Stimulated activated effector memory CD8-positive, alpha-beta T cell treated with anti-CD3 and anti-CD28 coated beads, Interleukin-12 subunit alpha, Interleukin-12 subunit beta, amount 100 ng/mL, for 72 hours (primary cell): ENCODE data around the gene FTO.

Experiments
- ATAC-seq: fragments of 150-1000 bp; cut with Tn5 transposase; 2 replicates; pipeline ENCODE4 v1.10.0; 2021
- DNase-seq, 2 donors: peaks; one replicate each; pipeline ENCODE4 v3.0.0; 2021 to 2022; ENCODE audit warnings: low spot score in 2 of 2
- H3K27ac Mint-ChIP-seq: one replicate; pipeline ENCODE4 v1.8.0; 2022; ENCODE audit warnings: mild to moderate bottlenecking, mixed read lengths
- H3K36me3 Mint-ChIP-seq: one replicate; pipeline ENCODE4 v1.8.0; 2022; ENCODE audit warnings: mild to moderate bottlenecking, mixed read lengths
- H3K4me1 Mint-ChIP-seq: one replicate; pipeline ENCODE4 v1.8.0; 2022; ENCODE audit warnings: mixed read lengths
- H3K4me3 Mint-ChIP-seq: one replicate; pipeline ENCODE4 v1.8.0; 2022; ENCODE audit warnings: mild to moderate bottlenecking, mixed read lengths
- H3K9me3 Mint-ChIP-seq: one replicate; pipeline ENCODE4 v1.8.0; 2022; ENCODE audit warnings: mixed read lengths

FTO gene

GRCh38 chr16:54026456-54026855, 322.5 kb downstream of the FTO start:
- no peak for DNase-seq
- no peaks in the 10 kb centered on the region for H3K36me3 Mint-ChIP-seq

GRCh38 chr16:54027062-54027461, 323.1 kb downstream of the FTO start:
- no peak overlapping the region for H3K4me3 Mint-ChIP-seq
- no peaks in the 10 kb centered on the region for H3K36me3 Mint-ChIP-seq
- ATAC-seq = peak; percentile 37
- no peaks in the 10 kb centered on the region for H3K4me1 Mint-ChIP-seq
- H3K27ac Mint-ChIP-seq = no peak overlapping the region
- H3K9me3 Mint-ChIP-seq = no peaks in the 10 kb centered on the region
- no peak for DNase-seq

More at GRCh38 chr16:54026456-54026855, 322.5 kb downstream of the FTO start:
- Mint-ChIP-seq H3K4me3 (no peak overlapping the region), H3K27ac (no peak overlapping the region), H3K4me1 (no peaks in the 10 kb centered on the region), H3K9me3 (no peaks in the 10 kb centered on the region)
- no peak for ATAC-seq

- Mint-ChIP-seq H3K36me3 (no peaks in the 10 kb centered on the region), H3K4me1 (no peaks in the 10 kb centered on the region), H3K9me3 (no peaks in the 10 kb centered on the region), H3K4me3 (no peak overlapping the region), H3K27ac (no peak overlapping the region)
- DNase-seq (no peak), ATAC-seq (no peak)
Measured at GRCh38 chr16:54027558-54027957, 323.6 kb downstream of the FTO start.

GRCh38 chr16:54027995-54028394, 324.0 kb downstream of the FTO start:
- Mint-ChIP-seq H3K27ac (no peak overlapping the region), H3K9me3 (no peaks in the 10 kb centered on the region), H3K36me3 (no peaks in the 10 kb centered on the region), H3K4me1 (no peaks in the 10 kb centered on the region), H3K4me3 (no peak overlapping the region)
- ATAC-seq (no peak), DNase-seq (no peak)

GRCh38 chr16:54030451-54030850, 326.5 kb downstream of the FTO start:
- Mint-ChIP-seq H3K4me1 (no peaks in the 10 kb centered on the region), H3K27ac (no peak overlapping the region), H3K36me3 (no peaks in the 10 kb centered on the region), H3K4me3 (no peak overlapping the region), H3K9me3 (no peaks in the 10 kb centered on the region)
- ATAC-seq (no peak), DNase-seq (no peak)

GRCh38 chr16:54031107-54031760, 327.3 kb downstream of the FTO start:
- Mint-ChIP-seq H3K27ac (no peak overlapping the region), H3K4me1 (no peaks in the 10 kb centered on the region), H3K36me3 (no peaks in the 10 kb centered on the region), H3K4me3 (no peak overlapping the region), H3K9me3 (no peaks in the 10 kb centered on the region)
- peak; percentile 92 for ATAC-seq
- no peak for DNase-seq

- DNase-seq (no peak), ATAC-seq (no peak)
- peaks cover 2% of the 10 kb centered on the region for H3K9me3 Mint-ChIP-seq
- no peak overlapping the region for H3K27ac Mint-ChIP-seq
- H3K36me3 Mint-ChIP-seq = no peaks in the 10 kb centered on the region
- H3K4me1 Mint-ChIP-seq = no peaks in the 10 kb centered on the region
- H3K4me3 Mint-ChIP-seq = no peak overlapping the region
Measured at GRCh38 chr16:54033747-54034146, 329.8 kb downstream of the FTO start.

- Mint-ChIP-seq H3K4me1 (no peaks in the 10 kb centered on the region), H3K27ac (no peak overlapping the region), H3K4me3 (no peak overlapping the region), H3K36me3 (no peaks in the 10 kb centered on the region), H3K9me3 (peaks cover 2% of the 10 kb centered on the region)
- ATAC-seq (no peak), DNase-seq (no peak)
Measured at GRCh38 chr16:54034684-54035083, 330.7 kb downstream of the FTO start.

- no peak overlapping the region for H3K4me3 Mint-ChIP-seq
- DNase-seq (no peak), ATAC-seq (no peak)
- no peaks in the 10 kb centered on the region for H3K4me1 Mint-ChIP-seq
- H3K9me3 Mint-ChIP-seq = peaks cover 5% of the 10 kb centered on the region
- H3K27ac Mint-ChIP-seq = no peak overlapping the region
- no peaks in the 10 kb centered on the region for H3K36me3 Mint-ChIP-seq
Measured at GRCh38 chr16:54040480-54040879, 336.5 kb downstream of the FTO start.

- no peak overlapping the region for H3K4me3 Mint-ChIP-seq
- no peaks in the 10 kb centered on the region for H3K36me3 Mint-ChIP-seq
- ATAC-seq (no peak), DNase-seq (no peak)
- H3K4me1 Mint-ChIP-seq = no peaks in the 10 kb centered on the region
- no peak overlapping the region for H3K27ac Mint-ChIP-seq
- peaks cover 5% of the 10 kb centered on the region for H3K9me3 Mint-ChIP-seq
Measured at GRCh38 chr16:54040975-54041374, 337.0 kb downstream of the FTO start.

GRCh38 chr16:54048586-54049495, 344.9 kb downstream of the FTO start:
- Mint-ChIP-seq H3K36me3 (no peaks in the 10 kb centered on the region), H3K27ac (no peak overlapping the region), H3K4me1 (no peaks in the 10 kb centered on the region), H3K4me3 (no peak overlapping the region), H3K9me3 (no peaks in the 10 kb centered on the region)
- no peak for DNase-seq
- ATAC-seq = no peak

- no peak for ATAC-seq
- no peak overlapping the region for H3K4me3 Mint-ChIP-seq
Measured at GRCh38 chr16:54049591-54050458, 345.9 kb downstream of the FTO start.

GRCh38 chr16:54050459-54051210, 346.7 kb downstream of the FTO start:
- no peaks in the 10 kb centered on the region for H3K36me3 Mint-ChIP-seq
- no peaks in the 10 kb centered on the region for H3K4me1 Mint-ChIP-seq
- H3K4me3 Mint-ChIP-seq = no peak overlapping the region
- ATAC-seq (no peak), DNase-seq (no peak)
- H3K27ac Mint-ChIP-seq = no peak overlapping the region
- H3K9me3 Mint-ChIP-seq = no peaks in the 10 kb centered on the region

More at GRCh38 chr16:54049591-54050458, 345.9 kb downstream of the FTO start:
- no peak for DNase-seq
- Mint-ChIP-seq H3K9me3 (no peaks in the 10 kb centered on the region), H3K36me3 (no peaks in the 10 kb centered on the region), H3K4me1 (no peaks in the 10 kb centered on the region), H3K27ac (no peak overlapping the region)

- no peak for ATAC-seq
- Mint-ChIP-seq H3K9me3 (no peaks in the 10 kb centered on the region), H3K27ac (no peak overlapping the region), H3K4me1 (no peaks in the 10 kb centered on the region), H3K4me3 (no peak overlapping the region), H3K36me3 (no peaks in the 10 kb centered on the region)
- no peak for DNase-seq
Measured at GRCh38 chr16:54051821-54052220, 347.9 kb downstream of the FTO start.

- ATAC-seq (no peak), DNase-seq (no peak)
Measured at GRCh38 chr16:54052271-54052670, 348.3 kb downstream of the FTO start.

More at GRCh38 chr16:54052271-54052670, 348.3 kb downstream of the FTO start:
- Mint-ChIP-seq H3K9me3 (no peaks in the 10 kb centered on the region), H3K4me1 (no peaks in the 10 kb centered on the region), H3K27ac (no peak overlapping the region), H3K4me3 (no peak overlapping the region), H3K36me3 (no peaks in the 10 kb centered on the region)
